ENCODE data around the gene MCRS1. TPM values are rescaled to one million over a fixed set of nuclear protein-coding genes. Genes with fewer than 3 reads are reported as not detected.
A peak's percentile ranks its signal among the peaks of the same experiment; 100 is the strongest.

MCRS1 gene
- polyA plus RNA-seq, 3 donors, result 50.3 to 88.8 (median 52.3) TPM

DNA sequence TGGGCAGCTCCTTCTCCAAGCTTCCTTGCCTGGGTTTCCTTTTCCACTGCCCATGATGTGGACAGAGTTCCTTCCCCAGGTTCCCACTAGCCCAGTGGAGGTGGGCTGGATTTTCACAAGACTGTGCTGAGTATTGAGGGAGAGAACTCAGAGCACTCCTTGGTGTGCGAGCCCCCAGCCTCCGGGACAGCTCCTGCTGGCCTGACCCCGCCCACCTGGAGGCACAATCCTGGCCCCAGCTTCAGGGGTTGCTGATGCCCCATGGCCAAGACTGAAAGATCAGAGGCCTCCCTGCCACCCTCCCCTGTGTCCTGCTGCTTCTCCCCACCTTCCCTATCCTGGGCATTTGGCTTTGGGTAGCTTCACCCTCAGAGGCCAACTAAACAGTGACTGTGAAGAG, 21.5 kb downstream of the MCRS1 start:
- Mint-ChIP-seq H3K27ac (peak overlapping the region in 1 of 7 donors; percentile 76), H3K36me3 (peaks cover 2 to 8% of the 10 kb centered on the region in 2 donors), H3K9me3 (peaks cover 0 to 4% (median 1%) of the 10 kb centered on the region in 7 donors), H3K27me3 (ENCODE audit: low read depth in 3 of 3) (peaks cover 66 to 90% (median 70%) of the 10 kb centered on the region in 3 donors), H3K4me1 (peaks cover 10% of the 10 kb centered on the region), H3K4me3 (no peak overlapping the region)
- peaks cover 11 to 12% of the 10 kb centered on the region in 2 donors for H3K4me1 ChIP-seq (ENCODE audit: control insufficient read depth in 1 of 2, insufficient read depth in 2 of 2, low read length in 2 of 2)
- no peak for DNase-seq
- H3K9ac ChIP-seq (ENCODE audit: insufficient read depth, low read length, poor library complexity, severe bottlenecking), result no peak overlapping the region
- peaks cover 4 to 65% of the 10 kb centered on the region in 2 donors for H3K27me3 ChIP-seq (ENCODE audit: control insufficient read depth in 2 of 2, insufficient read depth in 2 of 2, low read length in 2 of 2)
- peaks cover 2% of the 10 kb centered on the region for H4K20me1 ChIP-seq (ENCODE audit: insufficient read depth, low read length)
- intact Hi-C loops (cut with micrococcal nuclease), result no loop called here
- no peak overlapping the region for H2AFZ ChIP-seq (ENCODE audit: insufficient read depth, low read depth, low read length, poor library complexity, severe bottlenecking)
- 87% methylated on average over 3 of the region's 3 CpGs for WGBS (ENCODE audit: insufficient coverage)
- TF ChIP-seq CTCF (IDR thresholded peaks at IDR 0.05), result no peak
- no peaks in the 10 kb centered on the region for H3K9me3 ChIP-seq (replicated peaks in 1 of 2; ENCODE audit: control insufficient read depth in 1 of 2, insufficient read depth in 1 of 2, low read length in 2 of 2)
- no peak overlapping the region for H3K4me2 ChIP-seq (replicated peaks; ENCODE audit: extremely low read depth, low read length, poor library complexity, severe bottlenecking)
- no peaks in the 10 kb centered on the region for H3K36me3 ChIP-seq (replicated peaks in 1 of 2; ENCODE audit: control insufficient read depth in 1 of 2, insufficient read depth in 2 of 2, low read length in 2 of 2)
- no peak overlapping the region for H3K4me3 ChIP-seq (replicated peaks in 1 of 3; ENCODE audit: low read depth in 2 of 3, low read length in 3 of 3)
- H3K27ac ChIP-seq (ENCODE audit: low read depth in 1 of 2, low read length in 2 of 2), result no peak overlapping the region
- no peaks in the 10 kb centered on the region for H3K79me2 ChIP-seq (ENCODE audit: insufficient read depth, low read length)

GRCh38 chr12:49545815-49546214, 22.1 kb downstream of the MCRS1 start:
- H3K36me3 ChIP-seq (replicated peaks in 1 of 2; ENCODE audit: control insufficient read depth in 1 of 2, insufficient read depth in 2 of 2, low read length in 2 of 2), result no peaks in the 10 kb centered on the region
- Mint-ChIP-seq H3K4me3 (no peak overlapping the region), H3K27ac (no peak overlapping the region), H3K36me3 (peaks cover 6 to 12% of the 10 kb centered on the region in 2 donors), H3K4me1 (peaks cover 10% of the 10 kb centered on the region), H3K9me3 (peaks cover 0 to 4% (median 1%) of the 10 kb centered on the region in 7 donors), H3K27me3 (ENCODE audit: low read depth in 3 of 3) (peaks cover 71 to 91% (median 72%) of the 10 kb centered on the region in 3 donors)
- no peak overlapping the region for H3K4me2 ChIP-seq (replicated peaks; ENCODE audit: extremely low read depth, low read length, poor library complexity, severe bottlenecking)
- H3K27ac ChIP-seq (ENCODE audit: low read depth in 1 of 2, low read length in 2 of 2), result no peak overlapping the region
- peaks cover 4 to 70% of the 10 kb centered on the region in 2 donors for H3K27me3 ChIP-seq (ENCODE audit: control insufficient read depth in 2 of 2, insufficient read depth in 2 of 2, low read length in 2 of 2)
- no peaks in the 10 kb centered on the region for H3K79me2 ChIP-seq (ENCODE audit: insufficient read depth, low read length)
- no peak for DNase-seq
- no peak for TF ChIP-seq CTCF (IDR thresholded peaks at IDR 0.05)
- H3K4me1 ChIP-seq (ENCODE audit: control insufficient read depth in 1 of 2, insufficient read depth in 2 of 2, low read length in 2 of 2), result peaks cover 11 to 12% of the 10 kb centered on the region in 2 donors
- H3K9ac ChIP-seq (ENCODE audit: insufficient read depth, low read length, poor library complexity, severe bottlenecking), result no peak overlapping the region
- H4K20me1 ChIP-seq (ENCODE audit: insufficient read depth, low read length), result peaks cover 7% of the 10 kb centered on the region
- no peak overlapping the region for H2AFZ ChIP-seq (ENCODE audit: insufficient read depth, low read depth, low read length, poor library complexity, severe bottlenecking)
- no peaks in the 10 kb centered on the region for H3K9me3 ChIP-seq (replicated peaks in 1 of 2; ENCODE audit: control insufficient read depth in 1 of 2, insufficient read depth in 1 of 2, low read length in 2 of 2)
- 96% methylated on average over 3 of the region's 4 CpGs for WGBS (ENCODE audit: insufficient coverage)
- intact Hi-C loops (cut with micrococcal nuclease), result no loop called here
- no peak overlapping the region for H3K4me3 ChIP-seq (replicated peaks in 1 of 3; ENCODE audit: low read depth in 2 of 3, low read length in 3 of 3)
